ENCODE measurements around the gene HMGN5.

HMGN5 gene

DNA sequence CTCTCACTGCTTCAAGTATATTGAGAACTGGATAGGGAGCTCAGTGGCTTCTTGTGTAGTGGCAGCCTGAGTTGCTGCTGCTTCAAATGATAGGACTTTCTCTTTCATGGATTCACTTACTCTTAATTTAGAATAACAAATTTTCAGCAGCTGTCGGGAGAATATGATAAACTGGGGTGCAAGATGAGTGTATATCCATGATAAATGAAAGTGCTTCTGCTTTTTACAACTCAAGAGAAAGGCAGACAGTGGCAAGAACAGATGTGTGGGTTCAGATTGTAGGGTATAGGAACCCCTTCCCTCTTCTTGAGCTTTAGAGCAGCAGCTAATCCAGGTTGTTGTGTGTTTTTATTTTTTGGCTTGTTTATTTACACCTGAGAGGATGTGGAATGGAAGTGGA is 1.2 kb upstream of the HMGN5 start:
- TF ChIP-seq CTCF (conservative IDR thresholded peaks at IDR 0.05; ENCODE audit: low read depth): no peak
- ChIA-PET POLR2A (ENCODE audit: low non-redundant PET) (no interaction called here), CTCF (no interaction called here)
- DNase-seq (ENCODE audit: low spot score): no peak
- no peak overlapping the region for H3K27ac ChIP-seq

- CTCF ChIA-PET: no interaction called here
- DNase-seq (ENCODE audit: low spot score): no peak
Observed at GRCh38 chrX:81202456-81202819, 725 bp upstream of the HMGN5 start.

GRCh38 chrX:81201071-81201470 is 642 bp downstream of the HMGN5 start:
- DNase-seq (ENCODE audit: low spot score): no peak
- ChIA-PET POLR2A (ENCODE audit: low non-redundant PET) (no interaction called here), CTCF (no interaction called here)
- no peak overlapping the region for H3K27ac ChIP-seq
- no peak for TF ChIP-seq CTCF (conservative IDR thresholded peaks at IDR 0.05; ENCODE audit: low read depth)

More at GRCh38 chrX:81202456-81202819, 725 bp upstream of the HMGN5 start:
- POLR2A ChIA-PET (ENCODE audit: low non-redundant PET): no interaction called here
- H3K27ac ChIP-seq: peak overlapping the region; percentile 77; the same call in 1 of the 2 replicates
- TF ChIP-seq CTCF (conservative IDR thresholded peaks at IDR 0.05; ENCODE audit: low read depth): no peak

DNA sequence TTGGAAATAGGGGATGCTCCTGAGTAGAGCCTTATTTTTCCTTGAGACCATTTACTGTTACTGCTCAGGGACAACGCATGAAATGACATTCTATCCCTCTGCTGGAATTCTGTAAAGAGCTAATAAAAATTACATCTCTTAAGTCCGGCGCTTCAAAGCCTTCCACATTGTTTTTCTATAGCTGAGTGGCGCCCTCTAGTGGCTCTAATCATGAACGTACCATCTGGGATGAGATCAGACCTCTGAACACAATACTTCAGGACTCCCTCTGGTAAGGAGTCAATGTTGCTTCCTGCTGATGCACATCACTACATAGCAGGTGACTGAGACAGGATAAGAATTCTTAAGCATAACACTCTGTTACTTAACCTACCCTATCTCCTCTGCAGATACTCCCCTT is 6.0 kb downstream of the HMGN5 start:
- H3K27ac ChIP-seq: no peak overlapping the region
- DNase-seq (ENCODE audit: low spot score): no peak
- peak; percentile 28 for TF ChIP-seq CTCF (conservative IDR thresholded peaks at IDR 0.05; ENCODE audit: low read depth)
- ChIA-PET POLR2A (ENCODE audit: low non-redundant PET) (no interaction called here), CTCF (interaction anchor here (0.6 kb wide), 1 partner anchor 12 kb away, joined by 4 read pairs; no protein-coding TSS in a partner anchor)

DNA sequence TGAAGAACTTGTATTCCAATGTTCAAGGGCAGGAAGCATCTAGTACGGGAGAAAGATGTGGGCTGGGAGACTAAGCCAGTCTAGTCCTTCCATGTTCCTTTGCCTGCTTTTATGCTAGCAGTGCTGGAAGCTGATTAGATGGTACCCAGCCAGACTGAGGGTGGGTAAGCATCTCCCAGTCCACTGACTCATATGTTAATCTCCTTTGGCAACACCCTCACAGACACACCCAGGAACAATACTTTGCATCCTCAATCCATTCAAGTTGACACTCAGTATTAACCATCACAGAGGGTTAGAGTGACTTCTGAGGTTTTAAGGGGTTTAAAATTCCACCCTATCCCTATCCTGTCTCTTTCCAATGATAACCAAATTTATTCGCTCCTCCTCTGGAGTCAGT is 6.5 kb downstream of the HMGN5 start:
- ChIA-PET POLR2A (ENCODE audit: low non-redundant PET) (no interaction called here), CTCF (interaction anchor here (0.6 kb wide), 1 partner anchor 12 kb away, joined by 4 read pairs; no protein-coding TSS in a partner anchor)
- no peak for TF ChIP-seq CTCF (conservative IDR thresholded peaks at IDR 0.05; ENCODE audit: low read depth)

DNA sequence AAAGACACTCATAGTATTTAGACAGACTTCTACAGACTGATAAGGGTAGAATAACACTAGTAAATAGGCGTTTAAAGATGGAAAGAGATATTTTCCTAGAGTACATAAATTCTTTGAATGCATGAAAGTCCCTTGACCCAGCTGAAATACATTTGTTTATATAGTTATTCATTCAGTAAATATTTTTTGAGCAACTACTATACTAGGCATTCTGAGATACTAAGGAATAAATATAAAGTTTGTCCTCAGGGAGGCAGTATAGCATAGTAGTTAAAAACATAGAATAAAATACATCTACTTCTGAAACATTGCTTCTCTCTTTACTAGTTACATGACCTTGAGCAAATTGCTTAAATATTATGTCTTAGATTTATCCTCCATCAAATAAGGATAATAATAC is 27.4 kb downstream of the HMGN5 start:
- ChIA-PET POLR2A (ENCODE audit: low non-redundant PET) (no interaction called here), CTCF (no interaction called here)
- no peak for TF ChIP-seq CTCF (conservative IDR thresholded peaks at IDR 0.05; ENCODE audit: low read depth)
- H3K27ac ChIP-seq: no peak overlapping the region
- peak; percentile 0 for DNase-seq (ENCODE audit: low spot score)

More for the DNA sequence above, 6.5 kb downstream of the HMGN5 start:
- no peak overlapping the region for H3K27ac ChIP-seq
- DNase-seq (ENCODE audit: low spot score): no peak

- no peak overlapping the region for H3K27ac ChIP-seq
- CTCF ChIA-PET: no interaction called here
- no peak for DNase-seq (ENCODE audit: low spot score)
- TF ChIP-seq CTCF (conservative IDR thresholded peaks at IDR 0.05; ENCODE audit: low read depth): no peak
- POLR2A ChIA-PET (ENCODE audit: low non-redundant PET): no interaction called here
Observed at GRCh38 chrX:81168391-81168790, 33.3 kb downstream of the HMGN5 start.
